Gastrocnemius medialis (tissue), 4 donors: ENCODE measurements around the gene SKP1.

Source experiments
- POLR2A ChIP-seq, 2 donors: fragments of 450-650 bp; IDR thresholded peaks; one replicate each; pipeline ENCODE4 v1.6.1; 2017; ENCODE audit warnings: antibody characterized with exemption in 2 of 2, mild to moderate bottlenecking in 2 of 2, moderate library complexity in 2 of 2
- TF ChIP-seq, protein P1 (sequence below), 5 experiments: fragments of 450-650 bp in 3 of 5; fragments of 200-600 bp in 2 of 5; sonication (generic) in 2 of 5; IDR thresholded peaks in 4 of 5; conservative IDR thresholded peaks in 1 of 5; 1 replicate in 4 of 5; 2 replicates in 1 of 5; pipeline ENCODE4 v1.5.1; 2016 to 2019; ENCODE audit warnings: antibody characterized with exemption in 5 of 5, mild to moderate bottlenecking in 3 of 5, moderate library complexity in 3 of 5

DNA sequence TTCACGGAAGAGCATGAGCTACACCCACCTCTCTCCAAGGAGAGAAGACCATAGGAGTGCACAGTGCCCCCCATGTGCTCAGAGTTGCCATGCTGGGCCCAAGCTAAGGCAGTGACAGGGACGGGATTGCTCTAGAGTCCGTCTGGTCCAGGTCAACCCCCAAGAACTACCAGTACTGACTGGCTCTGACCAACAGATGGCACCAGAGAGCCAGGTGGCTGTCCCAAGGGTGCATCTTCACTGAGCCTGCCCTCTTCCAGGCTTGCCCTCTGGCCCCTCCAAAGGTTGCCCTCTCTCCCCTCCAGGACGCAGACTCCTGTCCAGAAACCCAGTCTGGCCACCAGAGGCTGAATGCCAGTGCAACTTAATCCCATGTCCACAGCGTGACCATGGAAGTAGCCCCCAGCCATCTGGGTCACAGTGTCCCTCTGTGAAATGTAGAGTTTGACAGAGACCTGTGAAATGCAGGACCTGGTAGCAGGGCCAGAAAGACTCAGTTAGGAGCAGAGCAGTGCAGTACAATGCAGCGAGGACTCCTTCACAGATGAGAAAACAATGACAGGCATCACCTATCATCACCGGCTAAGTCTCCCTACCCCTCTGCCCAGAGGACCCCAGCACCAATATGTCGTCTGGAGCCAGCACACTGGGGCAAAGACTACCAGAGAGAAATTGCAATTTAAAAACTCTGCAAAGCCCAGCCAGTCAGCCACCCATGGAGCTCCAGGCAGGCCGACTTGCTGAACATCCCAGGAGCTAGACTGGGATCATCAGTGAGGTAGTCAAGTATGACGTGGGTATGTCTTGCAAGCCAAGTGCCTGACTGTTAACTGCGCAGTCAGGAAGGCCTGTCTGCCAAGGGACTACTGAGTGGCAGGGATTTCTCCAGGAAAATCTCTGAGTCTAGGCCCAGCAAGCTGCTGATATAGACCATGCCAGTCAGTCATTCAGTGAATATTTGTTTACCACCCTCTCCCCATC lies 7.7 kb upstream of the SKP1 start:
- TF ChIP-seq, protein P1, sequence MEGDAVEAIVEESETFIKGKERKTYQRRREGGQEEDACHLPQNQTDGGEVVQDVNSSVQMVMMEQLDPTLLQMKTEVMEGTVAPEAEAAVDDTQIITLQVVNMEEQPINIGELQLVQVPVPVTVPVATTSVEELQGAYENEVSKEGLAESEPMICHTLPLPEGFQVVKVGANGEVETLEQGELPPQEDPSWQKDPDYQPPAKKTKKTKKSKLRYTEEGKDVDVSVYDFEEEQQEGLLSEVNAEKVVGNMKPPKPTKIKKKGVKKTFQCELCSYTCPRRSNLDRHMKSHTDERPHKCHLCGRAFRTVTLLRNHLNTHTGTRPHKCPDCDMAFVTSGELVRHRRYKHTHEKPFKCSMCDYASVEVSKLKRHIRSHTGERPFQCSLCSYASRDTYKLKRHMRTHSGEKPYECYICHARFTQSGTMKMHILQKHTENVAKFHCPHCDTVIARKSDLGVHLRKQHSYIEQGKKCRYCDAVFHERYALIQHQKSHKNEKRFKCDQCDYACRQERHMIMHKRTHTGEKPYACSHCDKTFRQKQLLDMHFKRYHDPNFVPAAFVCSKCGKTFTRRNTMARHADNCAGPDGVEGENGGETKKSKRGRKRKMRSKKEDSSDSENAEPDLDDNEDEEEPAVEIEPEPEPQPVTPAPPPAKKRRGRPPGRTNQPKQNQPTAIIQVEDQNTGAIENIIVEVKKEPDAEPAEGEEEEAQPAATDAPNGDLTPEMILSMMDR (IDR thresholded peaks at IDR 0.05 in 4 of 5, conservative IDR thresholded peaks at IDR 0.05 in 1 of 5) = peak; percentile 91 to 96 (median 93)
- no peak for TF ChIP-seq POLR2A (IDR thresholded peaks at IDR 0.05)
